HCT116 (cell line): ENCODE measurements around the gene SMYD4. TPM values are rescaled to one million over a fixed set of nuclear protein-coding genes. Genes with fewer than 3 reads are reported as not detected.

Source experiments
- ATAC-seq: fragments of 200-7000 bp; cut with Tn5 transposase; 2 replicates; pipeline ENCODE4 v1.9.1; 2020; ENCODE audit warnings: mild to moderate bottlenecking, moderate library complexity
- BruUV-seq: library from RNA; stranded (reverse); fragments of 400-500 nt; replicated peaks from 2 replicates; lab custom pipeline; 2021; lab: Mats Ljungman, UMichigan
- CTCF ChIA-PET: fragments of 300-600 bp; sonication (Branson Sonifier 250); formaldehyde crosslinking; loops from one replicate; lab custom pipeline; 2021; ENCODE audit warnings: antibody characterized with exemption; lab: Charles Lee
- POLR2A ChIA-PET: fragments of 300-600, 350-600 bp; sonication (Branson Sonifier 250); formaldehyde crosslinking; loops from one replicate; lab custom pipeline; 2021; ENCODE audit warnings: antibody characterized with exemption; lab: Charles Lee
- RAD21 ChIA-PET, 2 experiments: fragments of 300-600 bp; sonication (Branson Sonifier 250); formaldehyde crosslinking; loops; one replicate each; lab custom pipeline; 2023; ENCODE audit warnings: low total read pairs in 2 of 2; ENCODE audit not compliant: uncharacterized antibody in 2 of 2, unreplicated experiment in 2 of 2, low non-redundant PET in 1 of 2; lab: Charles Lee
- DNase-seq: peaks from one replicate; pipeline ENCODE4 v3.0.0-alpha.2; 2010; ENCODE audit warnings: low read depth, low spot score
- H2AFZ ChIP-seq: fragments of 200-600 bp; shearing (Covaris generic), sonication (generic); 2 replicates; pipeline ENCODE4 v1.6.1; 2017; ENCODE audit warnings: low read depth, mixed run types, mixed read lengths, antibody characterized with exemption, low read length; ENCODE audit not compliant: poor library complexity, severe bottlenecking
- H3K27ac ChIP-seq: 2 replicates; pipeline ENCODE4 v1.5.1; 2012; ENCODE audit warnings: low read depth, low read length
- H3K27me3 ChIP-seq: fragments of 200-600 bp; sonication (generic); 2 replicates; pipeline ENCODE4 v1.6.1; 2016; ENCODE audit warnings: mixed run types, low read length, mixed read lengths; ENCODE audit not compliant: insufficient read depth
- H3K36me3 ChIP-seq, 2 experiments: fragments of 200-500 bp in 1 of 2; fragments of 200-600 bp in 1 of 2; sonication (Bioruptor generic) in 1 of 2; sonication (generic) in 1 of 2; 2 replicates each; pipeline versions ENCODE4 v1.5.1 to v1.6.1; 2014 to 2016; ENCODE audit warnings: low read length in 2 of 2, inconsistent platforms in 1 of 2, mixed read lengths in 1 of 2, mixed run types in 1 of 2; ENCODE audit not compliant: insufficient read depth in 2 of 2, control insufficient read depth in 1 of 2
- H3K4me1 ChIP-seq, 2 experiments: fragments of 200-600 bp in 1 of 2; sonication (generic) in 1 of 2; 2 replicates each; pipeline versions ENCODE4 v1.5.1 to v1.6.1; 2012 to 2017; ENCODE audit warnings: low read length in 2 of 2, inconsistent platforms in 1 of 2, mild to moderate bottlenecking in 1 of 2, mixed read lengths in 1 of 2, mixed run types in 1 of 2, moderate library complexity in 1 of 2; ENCODE audit not compliant: insufficient read depth in 2 of 2, control insufficient read depth in 1 of 2
- H3K4me2 ChIP-seq: fragments of 200-600 bp; sonication (generic); 2 replicates; pipeline ENCODE4 v1.6.1; 2017; ENCODE audit warnings: mixed run types, low read length, mixed read lengths
- H3K4me3 ChIP-seq, 2 experiments: fragments of 200-600 bp in 1 of 2; sonication (generic) in 1 of 2; replicated peaks in 1 of 2; 2 replicates each; pipeline ENCODE4 v1.5.1; 2011 to 2016; ENCODE audit warnings: low read length in 2 of 2, control low read depth in 1 of 2, low read depth in 1 of 2, mild to moderate bottlenecking in 1 of 2, mixed read lengths in 1 of 2, mixed run types in 1 of 2
- H3K79me2 ChIP-seq: fragments of 200-600 bp; sonication (generic); 2 replicates; pipeline ENCODE4 v1.6.1; 2017; ENCODE audit warnings: mild to moderate bottlenecking, mixed run types, low read length, moderate library complexity, mixed read lengths; ENCODE audit not compliant: insufficient read depth
- H3K9ac ChIP-seq: fragments of 200-600 bp; sonication (generic); 2 replicates; pipeline ENCODE4 v1.6.1; 2016; ENCODE audit warnings: low read length, mixed read lengths
- H3K9me2 ChIP-seq: fragments of 200-600 bp; sonication (generic), shearing (Covaris generic); 2 replicates; pipeline ENCODE4 v1.6.1; 2017; ENCODE audit warnings: mixed run types, mild to moderate bottlenecking, moderate library complexity; ENCODE audit not compliant: insufficient read depth
- H3K9me3 ChIP-seq, 2 experiments: fragments of 200-500 bp in 1 of 2; fragments of 200-600 bp in 1 of 2; sonication (Bioruptor generic) in 1 of 2; sonication (generic) in 1 of 2; 2 replicates each; pipeline ENCODE4 v1.6.1; 2014 to 2017; ENCODE audit warnings: low read length in 2 of 2, mixed read lengths in 2 of 2, inconsistent platforms in 1 of 2, low read depth in 1 of 2, mild to moderate bottlenecking in 1 of 2, mixed run types in 1 of 2, moderate library complexity in 1 of 2; ENCODE audit not compliant: control insufficient read depth in 1 of 2, insufficient read depth in 1 of 2
- H4K20me1 ChIP-seq: fragments of 200-600 bp; sonication (generic), shearing (Covaris generic); 2 replicates; pipeline ENCODE4 v1.6.1; 2017; ENCODE audit warnings: mixed run types, mild to moderate bottlenecking, moderate library complexity; ENCODE audit not compliant: insufficient read depth
- ATF3 ChIP-seq: IDR thresholded peaks from 2 replicates; pipeline ENCODE4 v1.6.1; 2012
- CBX3 ChIP-seq: IDR thresholded peaks from 2 replicates; pipeline ENCODE4 v1.6.1; 2012; ENCODE audit warnings: low read depth
- CEBPB ChIP-seq: IDR thresholded peaks from 2 replicates; pipeline ENCODE4 v1.6.1; 2012; ENCODE audit warnings: low read depth
- EGR1 ChIP-seq: IDR thresholded peaks from 2 replicates; pipeline ENCODE4 v1.6.1; 2012; ENCODE audit warnings: low read depth
- ELF1 ChIP-seq: IDR thresholded peaks from 2 replicates; pipeline ENCODE4 v1.6.1; 2012; ENCODE audit warnings: low read depth, borderline replicate concordance
- EZH2phosphoT487 ChIP-seq: fragments of 200-600 bp; IDR thresholded peaks from 2 replicates; pipeline ENCODE4 v1.6.1; 2018; ENCODE audit warnings: antibody characterized with exemption, borderline replicate concordance
- FOSL1 ChIP-seq: IDR thresholded peaks from 2 replicates; pipeline ENCODE4 v1.6.1; 2012; ENCODE audit warnings: low read depth
- JUND ChIP-seq: IDR thresholded peaks from 2 replicates; pipeline ENCODE4 v1.6.1; 2012
- POLR2A ChIP-seq: IDR thresholded peaks from 2 replicates; pipeline ENCODE4 v1.7.0; 2011; ENCODE audit warnings: borderline replicate concordance; ENCODE audit not compliant: insufficient read depth, insufficient read length; ENCODE audit errors: extremely low read depth
- POLR2AphosphoS5 ChIP-seq: IDR thresholded peaks from 2 replicates; pipeline ENCODE4 v1.6.1; 2011; ENCODE audit warnings: mild to moderate bottlenecking, low read depth, low read length, moderate library complexity
- RAD21 ChIP-seq: IDR thresholded peaks from 2 replicates; pipeline ENCODE4 v1.6.1; 2012; ENCODE audit warnings: low read depth, mild to moderate bottlenecking
- SIN3A ChIP-seq: IDR thresholded peaks from 2 replicates; pipeline ENCODE4 v1.6.1; 2012; ENCODE audit warnings: low read depth
- SP1 ChIP-seq: IDR thresholded peaks from 2 replicates; pipeline ENCODE4 v1.6.1; 2012; ENCODE audit warnings: low read depth
- SRF ChIP-seq: IDR thresholded peaks from 2 replicates; pipeline ENCODE4 v1.6.1; 2012; ENCODE audit warnings: low read depth
- TCF7L2 ChIP-seq: IDR thresholded peaks from 2 replicates; pipeline ENCODE4 v1.7.0; 2011; ENCODE audit warnings: borderline replicate concordance, inconsistent platforms; ENCODE audit not compliant: insufficient read depth, insufficient read length; ENCODE audit errors: extremely low read depth
- YY1 ChIP-seq: IDR thresholded peaks from 2 replicates; pipeline ENCODE4 v1.6.1; 2011; ENCODE audit warnings: low read length, low read depth, moderate library complexity, mild to moderate bottlenecking; ENCODE audit not compliant: insufficient replicate concordance; ENCODE audit errors: extremely low read depth
- ZFX ChIP-seq: fragments of 450-650 bp; IDR thresholded peaks from 2 replicates; pipeline ENCODE4 v1.6.1; 2017
- ZNF274 ChIP-seq: fragments of 200-500 bp; sonication (Bioruptor generic); IDR thresholded peaks from 2 replicates; pipeline ENCODE4 v1.6.1; 2014; ENCODE audit warnings: mild to moderate bottlenecking, low read depth, low read length, inconsistent platforms
- intact Hi-C: fragments of 100-400 bp; cut with micrococcal nuclease; formaldehyde crosslinking; loops from 2 replicates; pipeline ENCODE4 v1.10.0; 2022
- total RNA-seq: library from RNA; stranded (reverse); gene quantifications from one replicate; pipeline ENCODE4 v1.2.1, GENCODE V29; 2021; ENCODE audit not compliant: unreplicated experiment
- TF ChIP-seq, protein P1 (sequence below), 3 experiments: fragments of 200-600 bp in 1 of 3; sonication (generic) in 1 of 3; IDR thresholded peaks in 2 of 3; conservative IDR thresholded peaks in 1 of 3; 2 replicates each; pipeline ENCODE4 v1.5.1; 2012 to 2017; ENCODE audit warnings: low read depth in 2 of 3, low read length in 2 of 3, antibody characterized with exemption in 1 of 3, borderline replicate concordance in 1 of 3, control low read depth in 1 of 3, mild to moderate bottlenecking in 1 of 3, mixed read lengths in 1 of 3, mixed run types in 1 of 3, moderate library complexity in 1 of 3; ENCODE audit not compliant: insufficient read depth in 1 of 3
- TF ChIP-seq, protein P2 (sequence below): IDR thresholded peaks from 2 replicates; pipeline ENCODE4 v1.6.1; 2012

The SMYD4 gene
- total RNA-seq, 1 experiment from 2014 or later = 16.9 TPM

- Histone ChIP-seq H3K9me3 (no peaks in the 10 kb centered on the region), H3K9ac (no peak overlapping the region), H4K20me1 (no peaks in the 10 kb centered on the region), H3K4me3 (no peak overlapping the region), H3K4me1 (no peaks in the 10 kb centered on the region), H3K79me2 (peaks cover 24% of the 10 kb centered on the region), H3K9me2 (no peaks in the 10 kb centered on the region), H3K36me3 (peaks cover 3 to 11% of the 10 kb centered on the region in 2 experiments; a peak in 3 of 4 replicates), H3K27ac (no peak overlapping the region)
- DNase-seq (no peak), ATAC-seq (no peak)
- ChIA-PET CTCF (no interaction called here), POLR2A (interaction anchor here (0.6 kb wide), 1 partner anchor 10 kb away, joined by 5 read pairs; no protein-coding TSS in a partner anchor), RAD21 (no interaction called here)
- intact Hi-C loops = no loop called here
- BruUV-seq = no TSS peak
- TF ChIP-seq ZNF274 = no peak
- no peak for TF ChIP-seq TCF7L2
- TF ChIP-seq ELF1 = no peak
- TF ChIP-seq JUND = no peak
- TF ChIP-seq ATF3 = no peak
- TF ChIP-seq YY1 = no peak
- no peak for TF ChIP-seq ZFX
- no peak for TF ChIP-seq CBX3
- no peak for TF ChIP-seq RAD21
- no peak for TF ChIP-seq FOSL1
- no peak for TF ChIP-seq CEBPB
- TF ChIP-seq, protein P1, sequence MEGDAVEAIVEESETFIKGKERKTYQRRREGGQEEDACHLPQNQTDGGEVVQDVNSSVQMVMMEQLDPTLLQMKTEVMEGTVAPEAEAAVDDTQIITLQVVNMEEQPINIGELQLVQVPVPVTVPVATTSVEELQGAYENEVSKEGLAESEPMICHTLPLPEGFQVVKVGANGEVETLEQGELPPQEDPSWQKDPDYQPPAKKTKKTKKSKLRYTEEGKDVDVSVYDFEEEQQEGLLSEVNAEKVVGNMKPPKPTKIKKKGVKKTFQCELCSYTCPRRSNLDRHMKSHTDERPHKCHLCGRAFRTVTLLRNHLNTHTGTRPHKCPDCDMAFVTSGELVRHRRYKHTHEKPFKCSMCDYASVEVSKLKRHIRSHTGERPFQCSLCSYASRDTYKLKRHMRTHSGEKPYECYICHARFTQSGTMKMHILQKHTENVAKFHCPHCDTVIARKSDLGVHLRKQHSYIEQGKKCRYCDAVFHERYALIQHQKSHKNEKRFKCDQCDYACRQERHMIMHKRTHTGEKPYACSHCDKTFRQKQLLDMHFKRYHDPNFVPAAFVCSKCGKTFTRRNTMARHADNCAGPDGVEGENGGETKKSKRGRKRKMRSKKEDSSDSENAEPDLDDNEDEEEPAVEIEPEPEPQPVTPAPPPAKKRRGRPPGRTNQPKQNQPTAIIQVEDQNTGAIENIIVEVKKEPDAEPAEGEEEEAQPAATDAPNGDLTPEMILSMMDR (IDR thresholded peaks at IDR 0.05 in 2 of 3, conservative IDR thresholded peaks at IDR 0.05 in 1 of 3; ENCODE audit: borderline replicate concordance in 1 of 3, insufficient read depth in 1 of 3, low read depth in 2 of 3, low read length in 2 of 3) = no peak
- TF ChIP-seq POLR2A = no peak
- TF ChIP-seq EZH2phosphoT487 = no peak
- no peak for TF ChIP-seq SRF
- TF ChIP-seq SIN3A = no peak
- TF ChIP-seq, protein P2, sequence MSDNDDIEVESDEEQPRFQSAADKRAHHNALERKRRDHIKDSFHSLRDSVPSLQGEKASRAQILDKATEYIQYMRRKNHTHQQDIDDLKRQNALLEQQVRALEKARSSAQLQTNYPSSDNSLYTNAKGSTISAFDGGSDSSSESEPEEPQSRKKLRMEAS = no peak
- TF ChIP-seq EGR1 = no peak
- TF ChIP-seq POLR2AphosphoS5 = no peak
- TF ChIP-seq SP1 = no peak
- TF ChIP-seq, all 23 proteins: peak for 0
- no peaks in the 10 kb centered on the region for H3K27me3 ChIP-seq
- no peak overlapping the region for H3K4me2 ChIP-seq
- no peak overlapping the region for H2AFZ ChIP-seq
These were observed 16.6 kb downstream of the SMYD4 start for GRCh38 chr17:1813088-1813487.
